IMR-90 (cell line): ENCODE measurements around the gene UROD. TPM values are rescaled to one million over a fixed set of nuclear protein-coding genes. Genes with fewer than 3 reads are reported as not detected.
"Not testable (repeated sequence)": the region's sequence is repeated elsewhere in the genome, so short reads cannot be mapped to it uniquely, and the experiment has no call there.

ENCODE experiments used
- ATAC-seq: fragments of 200-7000 bp; cut with Tn5 transposase; 2 replicates; pipeline ENCODE4 v1.9.1; 2020; ENCODE audit warnings: low read depth, mild to moderate bottlenecking, moderate library complexity
- BruUV-seq: library from RNA; stranded (reverse); fragments of 400-500 nt; replicated peaks from 2 replicates; lab custom pipeline; 2021; lab: Mats Ljungman, UMichigan
- CTCF ChIA-PET: fragments of 300-600 bp; formaldehyde crosslinking; extraction: SDS; loops from one replicate; lab custom pipeline; 2021; ENCODE audit warnings: antibody characterized with exemption; lab: Yijun Ruan, JAX
- POLR2A ChIA-PET: fragments of 300-600 bp; sonication (Branson Sonifier 250); formaldehyde crosslinking; loops from one replicate; lab custom pipeline; 2022; ENCODE audit warnings: antibody characterized with exemption; ENCODE audit not compliant: unreplicated experiment; lab: Charles Lee
- DNase-seq: peaks from one replicate; pipeline ENCODE4 v3.0.0; 2013
- H2AFZ ChIP-seq: replicated peaks from 2 replicates; pipeline ENCODE3; 2013; ENCODE audit warnings: low read length, mild to moderate bottlenecking; ENCODE audit not compliant: poor library complexity
- H2AK5ac ChIP-seq: 2 replicates; pipeline ENCODE4 v1.6.1; 2013; ENCODE audit warnings: low read depth, low read length, inconsistent platforms
- H2AK9ac ChIP-seq: replicated peaks from 2 replicates; pipeline ENCODE3; 2013; ENCODE audit warnings: mild to moderate bottlenecking, low read depth, low read length, moderate library complexity; ENCODE audit not compliant: poor library complexity
- H2BK120ac ChIP-seq: 2 replicates; pipeline ENCODE4 v1.6.1; 2013; ENCODE audit warnings: low read depth, low read length, inconsistent platforms
- H2BK15ac ChIP-seq: 3 replicates; pipeline ENCODE4 v1.6.1; 2013; ENCODE audit warnings: low read depth, low read length, inconsistent platforms
- H2BK20ac ChIP-seq: 2 replicates; pipeline ENCODE4 v1.6.1; 2013; ENCODE audit warnings: low read depth, mild to moderate bottlenecking, inconsistent platforms, low read length, moderate library complexity
- H2BK5ac ChIP-seq: 2 replicates; pipeline ENCODE4 v1.6.1; 2013; ENCODE audit warnings: mild to moderate bottlenecking, low read depth, low read length, inconsistent platforms; ENCODE audit not compliant: poor library complexity, severe bottlenecking
- H3K14ac ChIP-seq: replicated peaks from 2 replicates; pipeline ENCODE4 v1.6.1; 2013; ENCODE audit warnings: low read depth, low read length, inconsistent platforms
- H3K18ac ChIP-seq: 2 replicates; pipeline ENCODE4 v1.6.1; 2013; ENCODE audit warnings: low read depth, low read length, control low read depth
- H3K23ac ChIP-seq: 2 replicates; pipeline ENCODE4 v1.6.1; 2013; ENCODE audit warnings: low read depth, low read length, inconsistent platforms
- H3K27ac ChIP-seq: 2 replicates; pipeline ENCODE4 v1.5.1; 2013; ENCODE audit warnings: mild to moderate bottlenecking, control low read depth, low read length; ENCODE audit not compliant: insufficient read depth
- H3K27me3 ChIP-seq: 2 replicates; pipeline ENCODE4 v1.6.1; 2013; ENCODE audit warnings: low read length; ENCODE audit not compliant: control insufficient read depth, insufficient read depth
- H3K36me3 ChIP-seq: 2 replicates; pipeline ENCODE4 v1.6.1; 2013; ENCODE audit warnings: low read length, mixed read lengths; ENCODE audit not compliant: control insufficient read depth, insufficient read depth
- H3K4ac ChIP-seq: 2 replicates; pipeline ENCODE4 v1.6.1; 2013; ENCODE audit warnings: low read depth, low read length, inconsistent platforms
- H3K4me1 ChIP-seq: 2 replicates; pipeline ENCODE4 v1.6.1; 2013; ENCODE audit warnings: low read length, mixed read lengths; ENCODE audit not compliant: control insufficient read depth, insufficient read depth
- H3K4me2 ChIP-seq: 2 replicates; pipeline ENCODE4 v1.6.1; 2013; ENCODE audit warnings: low read depth, mild to moderate bottlenecking, control low read depth, low read length, moderate library complexity
- H3K4me3 ChIP-seq: 2 replicates; pipeline ENCODE4 v1.5.1; 2013; ENCODE audit warnings: low read depth, mild to moderate bottlenecking, control low read depth, low read length, moderate library complexity; ENCODE audit not compliant: insufficient read depth
- H3K56ac ChIP-seq: 2 replicates; pipeline ENCODE4 v1.6.1; 2013; ENCODE audit warnings: low read length, inconsistent platforms; ENCODE audit not compliant: insufficient read depth; ENCODE audit errors: extremely low read depth
- H3K79me1 ChIP-seq, 2 experiments: 2 replicates each; pipeline ENCODE4 v1.6.1; 2013; ENCODE audit warnings: low read length in 2 of 2, inconsistent platforms in 1 of 2, low read depth in 1 of 2
- H3K9ac ChIP-seq: 2 replicates; pipeline ENCODE4 v1.6.1; 2013; ENCODE audit warnings: low read depth, low read length, control low read depth
- H3K9me1 ChIP-seq: 2 replicates; pipeline ENCODE4 v1.6.1; 2013; ENCODE audit warnings: low read length, inconsistent platforms; ENCODE audit not compliant: insufficient read depth
- H3K9me3 ChIP-seq: 2 replicates; pipeline ENCODE4 v1.6.1; 2013; ENCODE audit warnings: low read length; ENCODE audit not compliant: control insufficient read depth, insufficient read depth
- H4K20me1 ChIP-seq: 2 replicates; pipeline ENCODE4 v1.6.1; 2013; ENCODE audit warnings: low read length, inconsistent platforms; ENCODE audit not compliant: insufficient read depth
- H4K5ac ChIP-seq: 2 replicates; pipeline ENCODE4 v1.6.1; 2013; ENCODE audit warnings: mild to moderate bottlenecking, low read depth, low read length, control low read depth
- H4K8ac ChIP-seq, 2 experiments: 2 replicates each; pipeline ENCODE4 v1.6.1; 2013; ENCODE audit warnings: low read depth in 2 of 2, low read length in 2 of 2, control low read depth in 1 of 2, inconsistent platforms in 1 of 2
- H4K91ac ChIP-seq: 2 replicates; pipeline ENCODE4 v1.6.1; 2013; ENCODE audit warnings: low read depth, low read length, inconsistent platforms; ENCODE audit not compliant: insufficient read depth
- WGBS, 2 experiments: methylation state at CpG; one replicate each; pipeline versions ENCODE4 v1.1.5 to v1.1.7; 2013; ENCODE audit warnings: missing lambda C conversion rate in 2 of 2; ENCODE audit not compliant: insufficient read length in 1 of 2; ENCODE audit errors: extremely low coverage in 2 of 2; 5-methylcytosine and 5-hydroxymethylcytosine counted together
- dilution Hi-C: fragments of 300-500 bp; cut with HindIII; formaldehyde crosslinking; loops from one replicate; pipeline ENCODE4 v1.14.3; 2018; ENCODE audit warnings: low sequenced_read_pairs; ENCODE audit not compliant: unreplicated experiment
- in situ Hi-C: fragments of 300-500 bp; cut with MboI; formaldehyde crosslinking; loops from 3 replicates; pipeline ENCODE4 v1.14.3; 2019; ENCODE audit warnings: low sequenced_read_pairs, inconsistent platforms, mixed read lengths
- intact Hi-C: fragments of 100-400 bp; cut with micrococcal nuclease; formaldehyde crosslinking; loops from 2 replicates; pipeline ENCODE4 v1.10.0; 2022
- polyA plus RNA-seq, 3 experiments: library from polyadenylated mRNA; depleted of rRNA; stranded (reverse); fragments of >200 nt; gene quantifications; 2 replicates each; pipeline ENCODE4 v1.2.3, GENCODE V29; 2012; ENCODE audit warnings: low replicate concordance in 1 of 3
- total RNA-seq: library from RNA; depleted of rRNA; stranded (reverse); fragments of >200 nt; gene quantifications from 2 replicates; pipeline ENCODE4 v1.2.3, GENCODE V29; 2012

Gene UROD
- total and polyA plus RNA-seq, 2 of the 4 experiments (the other 2 are of a cell fraction), result 220 to 224 TPM

- H3K27ac ChIP-seq, H2BK15ac ChIP-seq, H3K9ac ChIP-seq, H2BK120ac ChIP-seq, H3K4me2 ChIP-seq, CTCF ChIA-PET, H4K8ac ChIP-seq, H2AK5ac ChIP-seq, dilution Hi-C loops, DNase-seq, H2BK5ac ChIP-seq, H4K91ac ChIP-seq, H3K9me3 ChIP-seq, H3K4ac ChIP-seq, H3K56ac ChIP-seq, H2AK9ac ChIP-seq, H3K14ac ChIP-seq, H3K4me1 ChIP-seq, H3K18ac ChIP-seq, H3K9me1 ChIP-seq, H3K4me3 ChIP-seq, H2AFZ ChIP-seq, H4K20me1 ChIP-seq, ATAC-seq, H3K79me1 ChIP-seq, H3K27me3 ChIP-seq, H4K5ac ChIP-seq, H2BK20ac ChIP-seq, H3K23ac ChIP-seq, BruUV-seq, POLR2A ChIA-PET: not testable (repeated sequence)
- in situ Hi-C loops (loop anchor here (25.0 kb wide), 1 partner anchor 115 kb away; no protein-coding TSS in a partner anchor), intact Hi-C loops (loop anchor here (2.0 kb wide), 1 partner anchor 45 kb away; no protein-coding TSS in a partner anchor)
- WGBS, 2 experiments, result 100% methylated on average over 1 of the region's 4 CpGs; no CpG with 5 or more reads in 1 of the 2 experiments
- peaks cover 20% of the 10 kb centered on the region for H3K36me3 ChIP-seq
Measured at GRCh38 chr1:44977372-44977771, 34.7 kb upstream of the UROD start.
